Activated CD4-positive, alpha-beta T cell treated with anti-CD3 and anti-CD28 coated beads, Interleukin-2, amount 10 ng/mL, durations not matched to agents 7 days and 5 days (primary cell): ENCODE results near the gene TRMU. TPM values are rescaled to one million over a fixed set of nuclear protein-coding genes. Genes with fewer than 3 reads are reported as not detected.

Experiments
- CTCF ChIA-PET: fragments of 350-600 bp; sonication (Branson Sonifier 250); formaldehyde crosslinking; loops from one replicate; lab custom pipeline; 2021; ENCODE audit warnings: antibody characterized with exemption; lab: Charles Lee
- POLR2A ChIA-PET: fragments of 350-600 bp; sonication (Branson Sonifier 250); formaldehyde crosslinking; loops from one replicate; lab custom pipeline; 2021; ENCODE audit warnings: antibody characterized with exemption; lab: Charles Lee
- DNase-seq: peaks from one replicate; pipeline ENCODE4 v3.0.0-alpha.2; 2020
- H3K27ac Mint-ChIP-seq: one replicate; pipeline ENCODE4 v1.8.0; 2021; ENCODE audit warnings: mild to moderate bottlenecking, moderate library complexity, mixed read lengths
- H3K27me3 Mint-ChIP-seq: one replicate; pipeline ENCODE4 v1.8.0; 2021; ENCODE audit warnings: mixed read lengths
- H3K36me3 Mint-ChIP-seq: one replicate; pipeline ENCODE4 v1.8.0; 2021; ENCODE audit warnings: low read depth, mixed read lengths
- H3K4me1 Mint-ChIP-seq: one replicate; pipeline ENCODE4 v1.8.0; 2021; ENCODE audit warnings: mixed read lengths
- H3K4me3 Mint-ChIP-seq: one replicate; pipeline ENCODE4 v1.8.0; 2021; ENCODE audit warnings: mild to moderate bottlenecking, moderate library complexity, mixed read lengths
- H3K9me3 Mint-ChIP-seq: one replicate; pipeline ENCODE4 v1.8.0; 2021; ENCODE audit warnings: mixed read lengths
- total RNA-seq, 2 experiments: library from RNA; stranded (reverse); gene quantifications; one replicate each; pipeline ENCODE4 v1.2.3, GENCODE V29; 2021

TRMU gene
- total RNA-seq, 2 experiments from 2014 or later: 74.3 to 74.4 TPM

GRCh38 chr22:46327691-46328465, 7.6 kb upstream of the TRMU start:
- CTCF ChIA-PET: interaction anchor here (1.4 to 2.3 kb wide), 2 partner anchors 9 to 14 kb away, joined by 3 to 10 read pairs; partner anchors contain the start of gene TRMU
- Mint-ChIP-seq H3K4me3 (no peak overlapping the region), H3K27me3 (no peaks in the 10 kb centered on the region), H3K27ac (no peak overlapping the region), H3K4me1 (no peaks in the 10 kb centered on the region), H3K9me3 (no peaks in the 10 kb centered on the region), H3K36me3 (peaks cover 56% of the 10 kb centered on the region)
- POLR2A ChIA-PET: no interaction called here
- no peak for DNase-seq

DNA sequence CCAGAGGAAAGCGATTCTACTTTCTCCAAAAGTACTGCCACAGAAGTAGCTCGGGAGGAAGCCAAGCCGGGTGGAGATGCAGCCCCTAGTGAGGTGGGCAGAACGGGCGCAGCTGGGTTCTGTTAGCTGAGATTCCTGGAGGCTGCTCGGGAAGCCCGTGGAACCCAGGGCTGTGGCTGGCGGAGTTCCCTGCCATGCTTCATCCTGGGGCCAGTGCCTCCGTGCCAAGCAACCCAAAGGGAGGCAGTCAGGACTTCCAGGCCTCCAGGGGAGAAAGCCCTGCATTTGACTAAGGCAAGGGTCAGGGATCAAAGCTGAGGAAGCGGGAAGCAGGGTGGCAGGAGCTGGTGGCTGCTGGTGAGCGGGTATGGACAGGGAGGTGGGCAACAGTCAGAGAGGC, 6.7 kb upstream of the TRMU start:
- DNase-seq: no peak
- Mint-ChIP-seq H3K36me3 (peaks cover 55% of the 10 kb centered on the region), H3K27me3 (no peaks in the 10 kb centered on the region), H3K27ac (no peak overlapping the region), H3K9me3 (no peaks in the 10 kb centered on the region), H3K4me3 (no peak overlapping the region), H3K4me1 (no peaks in the 10 kb centered on the region)
- CTCF ChIA-PET: no interaction called here
- POLR2A ChIA-PET: no interaction called here

DNA sequence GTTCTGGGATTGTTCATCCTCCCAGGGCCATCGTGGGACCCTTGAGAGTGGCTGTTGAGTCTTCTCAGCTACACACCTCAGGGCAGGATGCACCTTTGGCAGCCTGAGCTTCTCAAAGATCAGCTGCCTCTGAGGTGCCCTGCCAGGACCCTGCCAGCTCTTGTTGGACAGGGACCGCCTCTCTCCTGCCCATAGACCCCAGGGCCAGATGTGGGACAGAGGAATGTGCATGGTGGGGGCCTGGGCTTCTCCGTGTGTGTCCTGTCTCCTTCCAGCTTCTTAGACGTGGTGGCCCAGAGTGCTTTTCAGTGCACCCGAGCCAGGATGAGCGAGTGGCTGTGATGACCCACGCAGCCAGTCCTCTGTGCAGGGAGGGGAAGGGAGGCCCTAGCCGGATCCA, 5.9 kb upstream of the TRMU start:
- Mint-ChIP-seq H3K27ac (no peak overlapping the region), H3K4me1 (peaks cover 2% of the 10 kb centered on the region), H3K4me3 (no peak overlapping the region), H3K27me3 (no peaks in the 10 kb centered on the region), H3K36me3 (peaks cover 47% of the 10 kb centered on the region), H3K9me3 (no peaks in the 10 kb centered on the region)
- DNase-seq: no peak
- POLR2A ChIA-PET: no interaction called here
- CTCF ChIA-PET: interaction anchor here (1.0 to 2.0 kb wide), 2 partner anchors 12 to 15 kb away, joined by 3 to 7 read pairs; no protein-coding TSS in a partner anchor

GRCh38 chr22:46330426-46330825, 5.1 kb upstream of the TRMU start:
- H3K36me3 Mint-ChIP-seq: peaks cover 42% of the 10 kb centered on the region
- POLR2A ChIA-PET: no interaction called here
- no peak for DNase-seq
- no peaks in the 10 kb centered on the region for H3K9me3 Mint-ChIP-seq
- H3K27ac Mint-ChIP-seq: no peak overlapping the region
- no peak overlapping the region for H3K4me3 Mint-ChIP-seq
- no peaks in the 10 kb centered on the region for H3K27me3 Mint-ChIP-seq
- CTCF ChIA-PET: interaction anchor here (1.0 to 2.0 kb wide), 3 partner anchors 9 to 16 kb away, joined by 3 to 7 read pairs (median 3); no protein-coding TSS in a partner anchor
- H3K4me1 Mint-ChIP-seq: peaks cover 6% of the 10 kb centered on the region

GRCh38 chr22:46331496-46331895, 4.0 kb upstream of the TRMU start:
- ChIA-PET CTCF (interaction anchor here (1.3 kb wide), 1 partner anchor 10 kb away, joined by 3 read pairs; no protein-coding TSS in a partner anchor), POLR2A (no interaction called here)
- Mint-ChIP-seq H3K27ac (no peak overlapping the region), H3K4me3 (no peak overlapping the region), H3K9me3 (no peaks in the 10 kb centered on the region), H3K36me3 (peaks cover 39% of the 10 kb centered on the region), H3K27me3 (no peaks in the 10 kb centered on the region), H3K4me1 (peaks cover 9% of the 10 kb centered on the region)
- no peak for DNase-seq

DNA sequence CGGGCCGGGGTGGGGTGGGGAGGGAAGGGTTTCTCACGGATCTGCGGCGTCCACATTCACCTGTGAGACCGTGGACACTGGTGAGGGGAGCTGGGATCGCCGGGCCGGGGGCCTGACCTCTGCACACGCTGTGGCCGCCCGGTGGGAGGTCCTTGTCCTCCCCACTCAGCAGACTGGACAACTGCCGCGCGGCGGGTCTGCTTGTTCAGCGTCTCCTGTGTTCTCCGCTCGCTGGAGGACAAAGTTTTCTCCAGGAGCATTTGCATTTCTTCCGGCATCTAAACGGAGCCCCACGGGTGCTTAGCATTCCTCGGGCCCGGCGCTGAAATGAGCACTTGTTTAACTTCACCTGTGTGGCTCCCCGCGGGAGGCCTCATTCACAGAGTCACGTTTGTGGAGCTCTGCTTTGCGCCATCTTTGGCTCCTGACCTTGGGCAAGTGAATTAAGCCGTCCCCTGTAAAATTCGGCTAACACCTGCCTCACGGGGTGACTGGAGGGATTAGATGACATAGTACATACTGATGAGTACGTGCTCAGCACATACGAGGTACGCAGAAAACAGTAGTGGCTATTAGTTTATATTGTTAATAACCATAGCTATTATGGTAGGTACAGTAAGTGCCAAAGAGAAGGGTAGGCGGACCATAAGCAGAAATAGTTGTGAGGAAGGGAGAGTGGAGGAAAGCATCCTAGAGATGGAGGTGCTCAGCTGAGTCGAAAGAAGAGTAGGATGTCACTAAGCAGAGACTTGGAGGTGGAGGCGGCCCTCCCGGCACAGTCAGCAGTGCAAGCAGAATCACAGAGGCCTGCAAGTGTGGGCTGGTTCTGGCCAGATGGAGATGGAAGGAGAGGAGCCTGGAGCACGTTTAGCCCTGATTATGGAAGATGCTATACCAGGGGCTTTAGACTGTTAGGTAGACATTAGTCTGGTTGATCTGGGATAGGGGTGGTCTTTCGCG, 885 bp downstream of the TRMU start:
- peak overlapping the region; percentile 98 for H3K4me3 Mint-ChIP-seq
- POLR2A ChIA-PET: no interaction called here
- no peaks in the 10 kb centered on the region for H3K9me3 Mint-ChIP-seq
- H3K4me1 Mint-ChIP-seq: peaks cover 35% of the 10 kb centered on the region
- no peaks in the 10 kb centered on the region for H3K27me3 Mint-ChIP-seq
- peaks cover 38% of the 10 kb centered on the region for H3K36me3 Mint-ChIP-seq
- peak overlapping the region; percentile 95 for H3K27ac Mint-ChIP-seq
- CTCF ChIA-PET: interaction anchor here (0.7 to 3.1 kb wide), 3 partner anchors 10 to 92 kb away, joined by 3 to 10 read pairs (median 5); no protein-coding TSS in a partner anchor
- peak; percentile 27 for DNase-seq

DNA sequence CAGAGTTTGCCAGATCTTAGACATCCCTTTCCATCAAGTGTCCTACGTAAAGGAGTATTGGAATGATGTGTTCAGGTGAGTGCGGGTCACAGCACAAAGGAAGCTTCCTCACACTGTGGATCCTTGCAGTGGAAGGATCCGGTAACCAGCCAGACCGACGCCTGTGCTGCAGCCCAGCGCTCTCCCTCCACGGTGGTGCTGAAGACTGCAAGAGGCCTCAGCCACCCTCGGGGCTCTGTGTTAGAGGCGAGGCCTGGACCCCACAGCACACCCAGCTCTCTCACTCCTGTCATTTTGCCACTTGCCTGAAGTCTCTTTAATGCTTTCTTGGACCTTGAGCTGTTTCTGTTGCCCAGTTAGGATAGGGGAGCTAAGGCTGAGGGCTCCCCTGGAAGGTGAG, 2.4 kb downstream of the TRMU start:
- ChIA-PET CTCF (interaction anchor here (1.9 to 3.1 kb wide), 2 partner anchors 11 to 332 kb away, joined by 5 to 10 read pairs; no protein-coding TSS in a partner anchor), POLR2A (no interaction called here)
- H3K9me3 Mint-ChIP-seq: no peaks in the 10 kb centered on the region
- no peak overlapping the region for H3K27ac Mint-ChIP-seq
- peak overlapping the region; percentile 13 for H3K4me3 Mint-ChIP-seq
- DNase-seq: no peak
- no peaks in the 10 kb centered on the region for H3K27me3 Mint-ChIP-seq
- H3K4me1 Mint-ChIP-seq: peaks cover 36% of the 10 kb centered on the region
- peaks cover 37% of the 10 kb centered on the region for H3K36me3 Mint-ChIP-seq

DNA sequence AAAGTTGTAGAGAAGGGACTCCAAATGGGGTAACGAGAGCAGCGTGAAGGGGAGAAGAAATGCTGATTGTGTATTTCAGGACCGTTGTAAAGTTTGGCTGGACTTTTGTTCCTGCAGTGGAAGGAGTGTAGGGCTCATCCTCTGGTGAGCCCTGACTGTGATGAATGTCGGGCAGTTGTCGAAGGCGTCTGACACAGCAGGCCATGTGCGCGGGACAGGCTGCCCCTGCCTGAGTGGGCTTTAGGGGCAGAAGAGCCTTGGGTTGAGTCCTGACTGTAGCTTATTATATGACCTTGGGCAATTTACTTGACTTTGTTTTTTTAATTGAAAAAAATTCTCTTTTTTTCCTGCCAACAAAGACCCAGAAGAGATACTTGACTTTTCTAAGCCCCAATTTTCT, 3.1 kb downstream of the TRMU start:
- ChIA-PET CTCF (interaction anchor here (1.9 kb wide), 1 partner anchor 332 kb away, joined by 5 read pairs; no protein-coding TSS in a partner anchor), POLR2A (no interaction called here)
- no peaks in the 10 kb centered on the region for H3K9me3 Mint-ChIP-seq
- H3K4me1 Mint-ChIP-seq: peaks cover 36% of the 10 kb centered on the region
- no peak overlapping the region for H3K27ac Mint-ChIP-seq
- H3K36me3 Mint-ChIP-seq: peaks cover 39% of the 10 kb centered on the region
- no peaks in the 10 kb centered on the region for H3K27me3 Mint-ChIP-seq
- DNase-seq: no peak
- no peak overlapping the region for H3K4me3 Mint-ChIP-seq

DNA sequence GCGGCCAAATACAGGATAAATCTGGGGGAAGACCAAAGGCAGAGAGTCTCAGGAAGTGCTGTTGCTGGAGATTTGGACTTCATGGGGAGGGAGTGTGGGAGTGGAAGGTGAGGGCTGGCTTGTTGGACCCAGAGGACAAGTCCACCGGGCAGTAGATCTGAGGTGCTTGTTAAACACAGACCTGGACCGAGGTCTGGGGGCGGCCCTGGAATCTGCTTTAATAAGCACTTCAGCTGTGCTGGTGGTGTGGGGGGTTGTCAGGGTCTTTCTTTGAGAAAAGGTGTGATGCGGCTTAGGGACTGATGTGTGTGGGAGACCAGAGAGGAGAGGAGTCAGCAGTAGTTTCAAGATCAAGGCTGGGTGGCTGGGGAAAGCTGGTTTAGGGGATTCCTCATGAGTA, 4.4 kb downstream of the TRMU start:
- Mint-ChIP-seq H3K36me3 (peaks cover 44% of the 10 kb centered on the region), H3K9me3 (no peaks in the 10 kb centered on the region), H3K27me3 (no peaks in the 10 kb centered on the region), H3K4me1 (peaks cover 33% of the 10 kb centered on the region), H3K4me3 (no peak overlapping the region), H3K27ac (no peak overlapping the region)
- ChIA-PET CTCF (interaction anchor here (1.0 to 1.9 kb wide), 3 partner anchors 14 to 334 kb away, joined by 3 to 5 read pairs (median 4); no protein-coding TSS in a partner anchor), POLR2A (no interaction called here)
- DNase-seq: no peak

DNA sequence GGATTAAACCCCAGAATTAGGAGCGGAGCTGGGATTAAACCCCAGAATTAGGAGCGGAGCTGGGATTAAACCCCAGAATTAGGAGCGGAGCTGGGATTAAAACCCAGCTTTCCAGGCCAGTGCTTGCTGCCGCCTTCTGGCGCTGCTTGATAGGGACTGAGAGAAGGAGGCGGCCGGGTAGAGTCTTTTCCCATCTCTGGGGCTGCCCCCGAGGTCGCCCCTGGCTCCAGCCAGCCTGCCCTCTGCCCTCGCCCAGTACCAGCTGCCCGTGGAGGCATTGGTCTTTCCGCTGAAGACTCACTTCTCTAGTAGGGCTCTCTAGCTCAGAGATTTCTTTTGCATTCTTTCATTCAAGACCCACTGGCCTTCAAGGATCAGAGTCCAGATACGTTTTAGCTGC, 5.2 kb downstream of the TRMU start:
- peaks cover 44% of the 10 kb centered on the region for H3K36me3 Mint-ChIP-seq
- no peak overlapping the region for H3K27ac Mint-ChIP-seq
- H3K4me1 Mint-ChIP-seq: peaks cover 31% of the 10 kb centered on the region
- H3K4me3 Mint-ChIP-seq: no peak overlapping the region
- no peak for DNase-seq
- ChIA-PET CTCF (interaction anchor here (1.0 to 1.6 kb wide), 2 partner anchors 15 to 27 kb away, joined by 3 to 4 read pairs; no protein-coding TSS in a partner anchor), POLR2A (interaction anchor here (0.5 kb wide), 1 partner anchor 268 kb away, joined by 3 read pairs; no protein-coding TSS in a partner anchor)
- H3K27me3 Mint-ChIP-seq: no peaks in the 10 kb centered on the region
- no peaks in the 10 kb centered on the region for H3K9me3 Mint-ChIP-seq

- CTCF ChIA-PET: no interaction called here
- Mint-ChIP-seq H3K4me1 (peaks cover under 1% of the 10 kb centered on the region), H3K27me3 (no peaks in the 10 kb centered on the region), H3K36me3 (peaks cover 25% of the 10 kb centered on the region), H3K4me3 (no peak overlapping the region), H3K9me3 (no peaks in the 10 kb centered on the region), H3K27ac (no peak overlapping the region)
- POLR2A ChIA-PET: no interaction called here
- DNase-seq: no peak
These were observed 11.3 kb downstream of the TRMU start for GRCh38 chr22:46346680-46347405.

DNA sequence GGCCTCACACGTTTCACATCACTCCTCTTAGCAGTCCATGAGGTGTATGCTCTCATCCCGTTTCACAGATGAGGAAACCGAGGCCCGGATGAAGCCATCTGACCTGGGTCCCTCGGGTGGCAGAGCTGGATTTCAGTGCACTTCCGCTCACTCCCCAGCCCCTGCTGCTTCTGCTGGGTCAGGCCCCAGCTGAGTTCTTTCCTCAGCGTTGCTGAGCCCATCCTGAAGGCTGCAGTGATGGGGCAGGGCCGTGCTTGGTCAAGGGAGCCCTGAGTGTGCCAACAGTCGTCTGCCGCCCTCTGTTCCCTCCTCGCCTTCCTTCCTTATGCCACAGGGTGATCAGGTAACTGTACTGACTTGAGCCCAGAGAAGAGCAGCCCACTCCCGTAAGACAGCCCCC, 12.1 kb downstream of the TRMU start:
- H3K9me3 Mint-ChIP-seq: no peaks in the 10 kb centered on the region

More for the DNA sequence above, 12.1 kb downstream of the TRMU start:
- Mint-ChIP-seq H3K4me1 (no peaks in the 10 kb centered on the region), H3K36me3 (peaks cover 31% of the 10 kb centered on the region), H3K27ac (no peak overlapping the region), H3K27me3 (no peaks in the 10 kb centered on the region), H3K4me3 (no peak overlapping the region)
- no peak for DNase-seq
- ChIA-PET CTCF (no interaction called here), POLR2A (no interaction called here)
